ENCODE data around the gene GBF1. TPM values are rescaled to one million over a fixed set of nuclear protein-coding genes. Genes with fewer than 3 reads are reported as not detected.

Gene GBF1
- polyA plus RNA-seq, 1 donor from 2014 or later: 14.9 TPM

- H2AFZ ChIP-seq (ENCODE audit: low read depth, low read length): no peak overlapping the region
- H3K27me3 ChIP-seq (ENCODE audit: insufficient read depth, low read depth, low read length): peaks cover 78% of the 10 kb centered on the region
- H4K20me1 ChIP-seq (ENCODE audit: insufficient read depth): no peaks in the 10 kb centered on the region
- H3K27ac ChIP-seq (ENCODE audit: low read length): no peak overlapping the region
- H3K79me2 ChIP-seq (replicated peaks; ENCODE audit: insufficient read depth, low read length): no peaks in the 10 kb centered on the region
- TF ChIP-seq EZH2 (IDR thresholded peaks at IDR 0.05; ENCODE audit: borderline replicate concordance, insufficient read depth, low read length, poor library complexity, severe bottlenecking) (no peak), POLR2AphosphoS5 (IDR thresholded peaks at IDR 0.05) (no peak), RAD21 (conservative IDR thresholded peaks at IDR 0.05) (no peak)
- no peaks in the 10 kb centered on the region for H3K36me3 ChIP-seq (ENCODE audit: insufficient read depth, low read length)
- no peak overlapping the region for H3K4me2 ChIP-seq (ENCODE audit: low read length)
- no peak overlapping the region for H3K4me3 ChIP-seq (ENCODE audit: low read length)
- H3K9ac ChIP-seq (ENCODE audit: low read length): no peak overlapping the region
- H3K9me3 ChIP-seq (ENCODE audit: low read length): no peaks in the 10 kb centered on the region
- no peaks in the 10 kb centered on the region for H3K9me2 ChIP-seq (ENCODE audit: insufficient read depth, low read length)
- H3F3A ChIP-seq (ENCODE audit: insufficient read depth, low read length, poor library complexity, severe bottlenecking): no peaks in the 10 kb centered on the region
Measured at GRCh38 chr10:102236006-102236405, 9.3 kb upstream of the GBF1 start.

GRCh38 chr10:102237711-102238252 lies 7.5 kb upstream of the GBF1 start:
- Histone ChIP-seq H3K4me2 (ENCODE audit: low read length) (no peak overlapping the region), H3K9ac (ENCODE audit: low read length) (no peak overlapping the region), H3K9me3 (ENCODE audit: low read length) (no peaks in the 10 kb centered on the region), H3K27me3 (ENCODE audit: insufficient read depth, low read depth, low read length) (peaks cover 76% of the 10 kb centered on the region), H3F3A (ENCODE audit: insufficient read depth, low read length, poor library complexity, severe bottlenecking) (no peaks in the 10 kb centered on the region), H3K36me3 (ENCODE audit: insufficient read depth, low read length) (no peaks in the 10 kb centered on the region), H3K79me2 (replicated peaks; ENCODE audit: insufficient read depth, low read length) (no peaks in the 10 kb centered on the region), H3K27ac (ENCODE audit: low read length) (no peak overlapping the region), H2AFZ (ENCODE audit: low read depth, low read length) (no peak overlapping the region), H3K4me3 (ENCODE audit: low read length) (no peak overlapping the region), H4K20me1 (ENCODE audit: insufficient read depth) (no peaks in the 10 kb centered on the region), H3K9me2 (ENCODE audit: insufficient read depth, low read length) (no peaks in the 10 kb centered on the region)
- no peak for TF ChIP-seq EZH2 (IDR thresholded peaks at IDR 0.05; ENCODE audit: borderline replicate concordance, insufficient read depth, low read length, poor library complexity, severe bottlenecking)
- TF ChIP-seq MXI1 (conservative IDR thresholded peaks at IDR 0.05; ENCODE audit: poor library complexity, severe bottlenecking): no peak
- no peak for TF ChIP-seq REST (IDR thresholded peaks at IDR 0.05; ENCODE audit: borderline replicate concordance)
- no peak for TF ChIP-seq RAD21 (conservative IDR thresholded peaks at IDR 0.05)
- TF ChIP-seq EP300 (conservative IDR thresholded peaks at IDR 0.05; ENCODE audit: poor library complexity, severe bottlenecking): no peak
- no peak for TF ChIP-seq SMC3 (conservative IDR thresholded peaks at IDR 0.05; ENCODE audit: poor library complexity)

- Histone ChIP-seq H3K27ac (ENCODE audit: low read length) (no peak overlapping the region), H3K27me3 (ENCODE audit: insufficient read depth, low read depth, low read length) (peaks cover 62% of the 10 kb centered on the region)
Measured at GRCh38 chr10:102240467-102241031, 4.8 kb upstream of the GBF1 start.

More at GRCh38 chr10:102240467-102241031, 4.8 kb upstream of the GBF1 start:
- no peak overlapping the region for H3K9ac ChIP-seq (ENCODE audit: low read length)
- H3K36me3 ChIP-seq (ENCODE audit: insufficient read depth, low read length): no peaks in the 10 kb centered on the region
- H4K20me1 ChIP-seq (ENCODE audit: insufficient read depth): no peaks in the 10 kb centered on the region
- H2AFZ ChIP-seq (ENCODE audit: low read depth, low read length): no peak overlapping the region
- TF ChIP-seq EZH2 (IDR thresholded peaks at IDR 0.05; ENCODE audit: borderline replicate concordance, insufficient read depth, low read length, poor library complexity, severe bottlenecking) (no peak), TAF1 (IDR thresholded peaks at IDR 0.05; ENCODE audit: low read depth) (no peak), SMC3 (conservative IDR thresholded peaks at IDR 0.05; ENCODE audit: poor library complexity) (no peak), MXI1 (conservative IDR thresholded peaks at IDR 0.05; ENCODE audit: poor library complexity, severe bottlenecking) (no peak)
- no peak overlapping the region for H3K4me2 ChIP-seq (ENCODE audit: low read length)
- H3K9me2 ChIP-seq (ENCODE audit: insufficient read depth, low read length): no peaks in the 10 kb centered on the region
- H3K4me3 ChIP-seq (ENCODE audit: low read length): peak overlapping the region; percentile 72
- H3K9me3 ChIP-seq (ENCODE audit: low read length): no peaks in the 10 kb centered on the region
- H3K79me2 ChIP-seq (replicated peaks; ENCODE audit: insufficient read depth, low read length): peaks cover under 1% of the 10 kb centered on the region
- no peaks in the 10 kb centered on the region for H3F3A ChIP-seq (ENCODE audit: insufficient read depth, low read length, poor library complexity, severe bottlenecking)

Measured in neural cell (in vitro differentiated cells).